ENCODE results near the gene TPM4. TPM values are rescaled to one million over a fixed set of nuclear protein-coding genes. Genes with fewer than 3 reads are reported as not detected.

Gene TPM4
- total RNA-seq, 2 donors from 2014 or later: 379 TPM

DNA sequence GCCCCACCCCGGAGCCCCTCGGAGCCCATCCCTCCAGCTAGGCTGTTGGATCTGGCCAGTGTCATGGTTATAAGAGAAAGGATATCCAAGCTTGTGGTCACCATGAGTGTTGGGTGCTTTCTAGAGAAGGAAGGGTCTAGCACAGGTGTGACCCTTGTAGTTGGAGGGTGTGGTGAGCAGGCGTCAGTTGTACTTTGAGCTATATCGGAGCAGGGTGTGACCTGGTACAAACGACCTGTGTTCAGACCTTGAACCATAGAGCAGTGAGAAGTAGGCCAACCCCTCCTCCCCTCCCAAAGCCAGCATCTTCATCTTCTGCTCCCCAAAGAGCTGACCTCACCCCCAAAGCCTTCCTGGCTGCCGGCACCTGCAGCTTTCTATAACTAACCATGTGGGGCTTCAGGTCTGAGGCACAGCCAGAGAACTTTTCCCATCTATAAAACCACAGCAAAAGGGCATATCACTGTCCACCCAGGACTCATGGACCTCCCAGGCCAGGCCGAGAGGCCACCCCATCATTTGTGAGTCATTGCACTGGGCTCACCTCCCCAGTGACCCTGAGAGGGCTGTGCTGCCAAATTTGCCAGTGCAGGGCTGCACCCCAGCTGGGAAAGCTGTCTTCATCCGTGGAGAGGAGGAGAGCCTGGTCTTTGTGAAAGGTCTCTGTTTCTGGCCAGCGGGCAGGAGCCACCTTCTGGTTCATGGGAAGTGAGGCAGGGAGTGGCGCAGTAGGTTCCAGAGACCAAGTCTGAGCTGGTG lies 49.6 kb downstream of the TPM4 start:
- intact Hi-C loops (cut with DNase I): no loop called here
- Histone ChIP-seq H3K4me3 (no peak overlapping the region), H3K27me3 (replicated peaks; ENCODE audit: insufficient read depth) (no peaks in the 10 kb centered on the region), H3K27ac (no peak overlapping the region), H3K36me3 (peaks cover 8 to 19% of the 10 kb centered on the region in 2 donors), H3K9me3 (no peaks in the 10 kb centered on the region), H3K4me1 (replicated peaks) (no peaks in the 10 kb centered on the region)
- WGBS: 89% methylated on average over 10 of the region's 10 CpGs
- no peak for DNase-seq (ENCODE audit: low spot score)
- no peak for TF ChIP-seq POLR2AphosphoS5 (IDR thresholded peaks at IDR 0.05)
- TF ChIP-seq, protein P1, sequence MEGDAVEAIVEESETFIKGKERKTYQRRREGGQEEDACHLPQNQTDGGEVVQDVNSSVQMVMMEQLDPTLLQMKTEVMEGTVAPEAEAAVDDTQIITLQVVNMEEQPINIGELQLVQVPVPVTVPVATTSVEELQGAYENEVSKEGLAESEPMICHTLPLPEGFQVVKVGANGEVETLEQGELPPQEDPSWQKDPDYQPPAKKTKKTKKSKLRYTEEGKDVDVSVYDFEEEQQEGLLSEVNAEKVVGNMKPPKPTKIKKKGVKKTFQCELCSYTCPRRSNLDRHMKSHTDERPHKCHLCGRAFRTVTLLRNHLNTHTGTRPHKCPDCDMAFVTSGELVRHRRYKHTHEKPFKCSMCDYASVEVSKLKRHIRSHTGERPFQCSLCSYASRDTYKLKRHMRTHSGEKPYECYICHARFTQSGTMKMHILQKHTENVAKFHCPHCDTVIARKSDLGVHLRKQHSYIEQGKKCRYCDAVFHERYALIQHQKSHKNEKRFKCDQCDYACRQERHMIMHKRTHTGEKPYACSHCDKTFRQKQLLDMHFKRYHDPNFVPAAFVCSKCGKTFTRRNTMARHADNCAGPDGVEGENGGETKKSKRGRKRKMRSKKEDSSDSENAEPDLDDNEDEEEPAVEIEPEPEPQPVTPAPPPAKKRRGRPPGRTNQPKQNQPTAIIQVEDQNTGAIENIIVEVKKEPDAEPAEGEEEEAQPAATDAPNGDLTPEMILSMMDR (IDR thresholded peaks at IDR 0.05): no peak
- TF ChIP-seq POLR2A (IDR thresholded peaks at IDR 0.05): no peak

DNA sequence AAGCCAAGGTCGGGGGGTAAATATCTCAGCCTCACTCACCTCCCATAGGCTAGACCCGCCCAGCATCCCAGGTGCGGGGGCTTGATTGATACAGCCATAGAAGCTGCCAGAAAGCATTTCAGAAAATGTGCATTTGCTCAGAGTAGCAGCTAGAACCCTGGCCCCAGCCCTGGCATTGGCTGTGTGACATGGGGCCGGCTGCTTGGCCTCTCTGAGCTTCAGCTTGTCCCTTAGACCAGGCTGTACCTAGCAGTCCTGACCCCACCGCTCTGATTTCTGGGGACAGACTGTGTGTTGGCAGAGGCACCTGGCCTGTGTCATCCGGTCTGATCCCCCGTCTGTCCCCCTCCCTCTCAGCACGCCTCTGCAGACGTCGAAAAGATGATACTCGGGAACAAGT lies 50.8 kb downstream of the TPM4 start:
- WGBS: 76% methylated on average over 11 of the region's 11 CpGs
- Histone ChIP-seq H3K27me3 (replicated peaks; ENCODE audit: insufficient read depth) (no peaks in the 10 kb centered on the region), H3K4me1 (replicated peaks) (no peaks in the 10 kb centered on the region), H3K9me3 (no peaks in the 10 kb centered on the region), H3K27ac (no peak overlapping the region), H3K36me3 (peaks cover 10 to 19% of the 10 kb centered on the region in 2 donors), H3K4me3 (no peak overlapping the region)
- intact Hi-C loops (cut with DNase I): no loop called here
- DNase-seq (ENCODE audit: low spot score): no peak
- TF ChIP-seq, protein P1 (IDR thresholded peaks at IDR 0.05): no peak
- TF ChIP-seq POLR2AphosphoS5 (IDR thresholded peaks at IDR 0.05) (no peak), POLR2A (IDR thresholded peaks at IDR 0.05) (no peak)

DNA sequence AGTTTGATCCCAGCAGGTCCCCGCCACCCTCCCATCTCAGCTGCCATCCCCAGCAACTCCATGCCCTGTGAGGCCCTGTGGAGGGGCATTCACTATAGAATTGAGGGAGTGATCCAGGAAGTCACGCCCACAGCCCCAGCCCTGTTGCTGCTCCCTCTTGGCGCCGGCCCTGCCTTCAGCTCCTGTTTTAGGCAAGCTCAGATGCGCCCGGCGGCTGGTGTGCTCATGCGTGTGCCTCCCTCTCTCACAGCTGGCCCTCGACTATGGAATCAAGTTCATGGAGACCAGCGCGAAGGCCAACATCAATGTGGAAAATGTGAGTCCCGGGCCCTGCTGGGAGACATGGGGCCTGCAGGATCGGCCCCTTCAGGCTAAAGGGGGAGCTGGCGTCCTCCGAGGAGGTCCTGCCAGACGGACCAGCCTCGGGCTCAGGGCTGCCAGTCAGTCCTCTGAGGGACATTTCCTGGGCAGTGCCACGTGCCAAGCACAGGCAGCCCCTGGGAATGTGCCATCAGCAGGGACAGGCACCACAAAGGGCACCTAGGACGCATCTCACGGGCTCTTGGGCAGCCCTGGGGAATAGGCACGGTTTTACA lies 51.6 kb downstream of the TPM4 start:
- TF ChIP-seq POLR2A (IDR thresholded peaks at IDR 0.05) (no peak), POLR2AphosphoS5 (IDR thresholded peaks at IDR 0.05) (no peak)
- TF ChIP-seq, protein P1 (IDR thresholded peaks at IDR 0.05): no peak
- no peak overlapping the region for H3K27ac ChIP-seq
- DNase-seq (ENCODE audit: low spot score): no peak
- 88% methylated on average over 21 of the region's 21 CpGs for WGBS
- intact Hi-C loops (cut with DNase I): no loop called here
- no peaks in the 10 kb centered on the region for H3K4me1 ChIP-seq (replicated peaks)
- H3K27me3 ChIP-seq (replicated peaks; ENCODE audit: insufficient read depth): no peaks in the 10 kb centered on the region
- no peak overlapping the region for H3K4me3 ChIP-seq
- H3K9me3 ChIP-seq: no peaks in the 10 kb centered on the region
- peaks cover 18 to 25% of the 10 kb centered on the region in 2 donors for H3K36me3 ChIP-seq

DNA sequence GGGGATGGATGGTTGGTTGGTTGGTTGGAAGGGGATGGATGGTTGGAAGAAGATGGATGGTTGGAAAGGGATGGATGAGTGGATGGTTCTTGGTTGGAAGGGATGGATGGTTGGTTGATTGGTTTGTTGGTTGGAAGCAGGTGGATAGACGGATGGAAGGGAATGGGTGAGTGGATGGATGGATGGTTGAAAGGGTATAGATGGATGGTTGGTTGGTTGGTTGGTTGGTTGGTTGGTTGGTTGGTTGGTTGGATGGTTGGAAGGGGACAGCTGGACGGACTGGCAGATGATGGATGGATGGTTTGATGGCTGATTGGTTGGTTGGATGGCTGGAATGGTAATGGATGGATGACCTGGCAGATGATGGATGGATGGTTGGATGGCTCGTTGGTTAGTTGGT lies 55.4 kb downstream of the TPM4 start:
- H3K4me1 ChIP-seq (replicated peaks): no peaks in the 10 kb centered on the region
- intact Hi-C loops (cut with DNase I): no loop called here
- H3K4me3 ChIP-seq: no peak overlapping the region
- H3K27me3 ChIP-seq (replicated peaks; ENCODE audit: insufficient read depth): no peaks in the 10 kb centered on the region
- no peak overlapping the region for H3K27ac ChIP-seq
- peaks cover 25 to 31% of the 10 kb centered on the region in 2 donors for H3K36me3 ChIP-seq
- no peak for TF ChIP-seq POLR2A (IDR thresholded peaks at IDR 0.05)
- 93% methylated on average over 3 of the region's 3 CpGs for WGBS
- DNase-seq (ENCODE audit: low spot score): no peak
- no peaks in the 10 kb centered on the region for H3K9me3 ChIP-seq

DNA sequence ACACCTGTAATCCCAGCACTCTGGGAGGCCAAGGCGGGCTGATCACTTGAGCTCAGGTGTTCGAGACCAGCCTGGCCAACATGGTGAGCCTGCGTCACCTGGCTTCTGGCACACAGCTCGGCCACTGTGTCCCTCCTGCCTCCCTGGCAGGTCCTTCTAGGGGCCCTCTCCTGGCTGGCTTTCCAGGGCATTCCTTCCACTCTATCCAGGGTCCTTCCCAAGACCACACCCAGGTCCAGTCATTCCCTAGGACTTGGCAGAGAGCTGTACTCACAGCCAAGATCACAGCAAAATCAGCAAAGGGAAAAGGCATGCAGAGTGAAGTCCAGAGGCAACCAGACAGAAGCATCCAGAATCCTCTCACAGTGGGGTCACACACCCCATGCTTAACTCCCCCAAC lies 57.5 kb downstream of the TPM4 start:
- peaks cover 12 to 25% of the 10 kb centered on the region in 2 donors for H3K36me3 ChIP-seq
- no peaks in the 10 kb centered on the region for H3K9me3 ChIP-seq
- DNase-seq (ENCODE audit: low spot score): no peak
- no peak overlapping the region for H3K27ac ChIP-seq
- no peaks in the 10 kb centered on the region for H3K4me1 ChIP-seq (replicated peaks)
- no peaks in the 10 kb centered on the region for H3K27me3 ChIP-seq (replicated peaks; ENCODE audit: insufficient read depth)
- WGBS: 96% methylated on average over 4 of the region's 4 CpGs
- intact Hi-C loops (cut with DNase I): no loop called here
- no peak overlapping the region for H3K4me3 ChIP-seq
- TF ChIP-seq POLR2AphosphoS5 (IDR thresholded peaks at IDR 0.05) (no peak), POLR2A (IDR thresholded peaks at IDR 0.05) (no peak)
- TF ChIP-seq, protein P1 (IDR thresholded peaks at IDR 0.05): no peak

Measured in prostate gland (tissue), 2 donors.